ENCODE data around the gene FUOM. TPM values are rescaled to one million over a fixed set of nuclear protein-coding genes. Genes with fewer than 3 reads are reported as not detected.
"Not testable (repeated sequence)": the region's sequence is repeated elsewhere in the genome, so short reads cannot be mapped to it uniquely, and the experiment has no call there.

FUOM gene
- total RNA-seq, 1 donor from 2014 or later, result 177 TPM

- no peak for DNase-seq (ENCODE audit: low spot score)
- ATAC-seq, result no peak
Measured at GRCh38 chr10:133370030-133370786, 12.4 kb upstream of the FUOM start.

- ATAC-seq (no peak), DNase-seq (ENCODE audit: low spot score) (no peak)
Measured at GRCh38 chr10:133368153-133368552, 10.3 kb upstream of the FUOM start.

- not testable (repeated sequence) for ATAC-seq; DNase-seq (ENCODE audit: low spot score)
Measured at GRCh38 chr10:133367461-133367860, 9.6 kb upstream of the FUOM start.

- no peak for DNase-seq (ENCODE audit: low spot score)
- no peak for ATAC-seq
Measured at GRCh38 chr10:133366751-133367150, 8.9 kb upstream of the FUOM start.

- DNase-seq (ENCODE audit: low spot score), result no peak
- peak; percentile 9 for ATAC-seq
Measured at GRCh38 chr10:133366130-133366478, 8.3 kb upstream of the FUOM start.

- ATAC-seq, result peak; percentile 27
- no peak for DNase-seq (ENCODE audit: low spot score)
Measured at GRCh38 chr10:133365461-133366129, 7.8 kb upstream of the FUOM start.

- ATAC-seq (peak; percentile 2), DNase-seq (ENCODE audit: low spot score) (no peak)
Measured at GRCh38 chr10:133364645-133365431, 7.0 kb upstream of the FUOM start.

GRCh38 chr10:133362846-133363245 lies 5.0 kb upstream of the FUOM start:
- ATAC-seq (no peak), DNase-seq (ENCODE audit: low spot score) (no peak)

GRCh38 chr10:133361773-133362441 lies 4.1 kb upstream of the FUOM start:
- ATAC-seq, result no peak
- DNase-seq (ENCODE audit: low spot score), result no peak

- ATAC-seq, result no peak
- no peak for DNase-seq (ENCODE audit: low spot score)
Measured at GRCh38 chr10:133361227-133361626, 3.4 kb upstream of the FUOM start.

- DNase-seq (ENCODE audit: low spot score) (peak; percentile 94), ATAC-seq (peak; percentile 45)
Measured at GRCh38 chr10:133359972-133360610, 2.3 kb upstream of the FUOM start.

- ATAC-seq (peak; percentile 24), DNase-seq (ENCODE audit: low spot score) (peak; percentile 85)
Measured at GRCh38 chr10:133359554-133359971, 1.7 kb upstream of the FUOM start.

GRCh38 chr10:133358925-133359310 lies 1.1 kb upstream of the FUOM start:
- DNase-seq (ENCODE audit: low spot score), result no peak
- peak; percentile 12 for ATAC-seq

GRCh38 chr10:133358162-133358924 lies 524 bp upstream of the FUOM start:
- ATAC-seq, result peak; percentile 46
- DNase-seq (ENCODE audit: low spot score), result peak; percentile 88

- ATAC-seq (no peak), DNase-seq (ENCODE audit: low spot score) (peak; percentile 53)
Measured at GRCh38 chr10:133356549-133357284, 1.1 kb downstream of the FUOM start.

GRCh38 chr10:133355991-133356390 lies 1.8 kb downstream of the FUOM start:
- no peak for ATAC-seq
- DNase-seq (ENCODE audit: low spot score), result peak; percentile 48

GRCh38 chr10:133355266-133355665 lies 2.6 kb downstream of the FUOM start:
- DNase-seq (ENCODE audit: low spot score), result no peak
- no peak for ATAC-seq

- ATAC-seq, result no peak
- peak; percentile 53 for DNase-seq (ENCODE audit: low spot score)
Measured at GRCh38 chr10:133354672-133355240, 3.1 kb downstream of the FUOM start.
